ENCODE measurements around the gene ERBB4. TPM values are rescaled to one million over a fixed set of nuclear protein-coding genes. Genes with fewer than 3 reads are reported as not detected.

The ERBB4 gene
- total RNA-seq, 1 donor from 2014 or later, result 2.8 TPM

DNA sequence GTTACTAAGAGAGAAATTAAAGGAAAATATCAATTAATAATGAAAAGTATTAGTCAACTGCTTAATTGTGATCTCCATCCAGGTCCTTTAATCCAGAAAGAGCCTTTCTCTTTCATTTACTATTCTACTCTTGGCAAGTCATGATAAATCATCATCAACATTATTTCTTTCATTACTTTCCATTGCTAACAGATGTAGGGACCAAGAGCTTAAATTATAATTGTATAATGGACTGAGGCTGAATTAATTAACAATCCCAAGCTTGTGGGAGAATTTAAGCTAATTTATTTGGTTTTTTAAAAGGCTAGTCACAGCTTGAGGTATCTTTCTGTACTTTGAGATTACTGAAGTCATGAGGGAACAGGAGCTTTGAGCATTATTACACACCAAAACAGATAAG, 223.9 kb downstream of the ERBB4 start:
- Mint-ChIP-seq H3K27ac (ENCODE audit: unreplicated experiment) (no peak overlapping the region), H3K4me1 (ENCODE audit: unreplicated experiment) (no peaks in the 10 kb centered on the region), H3K4me3 (ENCODE audit: unreplicated experiment) (no peak overlapping the region), H3K36me3 (ENCODE audit: unreplicated experiment) (no peaks in the 10 kb centered on the region), H3K27me3 (ENCODE audit: unreplicated experiment) (no peaks in the 10 kb centered on the region), H3K9me3 (ENCODE audit: unreplicated experiment) (no peaks in the 10 kb centered on the region)
- no peak for DNase-seq (ENCODE audit: extremely low spot score, unreplicated experiment)
- TF ChIP-seq, protein P1, sequence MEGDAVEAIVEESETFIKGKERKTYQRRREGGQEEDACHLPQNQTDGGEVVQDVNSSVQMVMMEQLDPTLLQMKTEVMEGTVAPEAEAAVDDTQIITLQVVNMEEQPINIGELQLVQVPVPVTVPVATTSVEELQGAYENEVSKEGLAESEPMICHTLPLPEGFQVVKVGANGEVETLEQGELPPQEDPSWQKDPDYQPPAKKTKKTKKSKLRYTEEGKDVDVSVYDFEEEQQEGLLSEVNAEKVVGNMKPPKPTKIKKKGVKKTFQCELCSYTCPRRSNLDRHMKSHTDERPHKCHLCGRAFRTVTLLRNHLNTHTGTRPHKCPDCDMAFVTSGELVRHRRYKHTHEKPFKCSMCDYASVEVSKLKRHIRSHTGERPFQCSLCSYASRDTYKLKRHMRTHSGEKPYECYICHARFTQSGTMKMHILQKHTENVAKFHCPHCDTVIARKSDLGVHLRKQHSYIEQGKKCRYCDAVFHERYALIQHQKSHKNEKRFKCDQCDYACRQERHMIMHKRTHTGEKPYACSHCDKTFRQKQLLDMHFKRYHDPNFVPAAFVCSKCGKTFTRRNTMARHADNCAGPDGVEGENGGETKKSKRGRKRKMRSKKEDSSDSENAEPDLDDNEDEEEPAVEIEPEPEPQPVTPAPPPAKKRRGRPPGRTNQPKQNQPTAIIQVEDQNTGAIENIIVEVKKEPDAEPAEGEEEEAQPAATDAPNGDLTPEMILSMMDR (IDR thresholded peaks at IDR 0.05), result no peak

DNA sequence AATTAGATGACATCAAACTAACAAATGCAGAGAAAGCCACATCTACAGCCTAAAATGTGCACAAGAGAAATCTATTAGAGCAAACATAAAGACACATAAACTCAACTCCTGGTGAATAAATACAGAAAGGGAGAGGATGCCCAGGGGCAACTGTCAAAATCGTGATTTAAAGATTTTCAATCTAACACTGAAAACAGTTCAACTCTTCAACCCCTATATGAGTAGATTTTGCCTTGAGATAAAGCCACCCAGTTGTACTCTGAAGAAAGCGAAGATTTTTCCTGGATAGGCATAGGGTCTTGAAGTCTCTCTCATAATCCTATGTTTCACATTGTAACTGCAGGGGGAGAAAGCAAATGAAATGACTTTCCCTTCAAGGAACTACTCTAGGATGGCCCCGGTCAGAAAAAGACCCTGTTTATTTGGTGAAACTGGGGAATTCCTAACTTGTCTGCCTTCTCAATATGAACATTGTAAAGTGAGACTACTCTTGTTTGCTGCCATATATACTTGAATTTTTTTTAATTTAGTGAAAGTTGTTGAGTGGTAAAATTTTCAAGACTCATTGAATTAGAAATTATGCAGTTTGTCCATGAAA, 226.7 kb downstream of the ERBB4 start:
- H3K4me1 Mint-ChIP-seq (ENCODE audit: unreplicated experiment), result no peaks in the 10 kb centered on the region
- TF ChIP-seq, protein P1 (IDR thresholded peaks at IDR 0.05), result no peak
- DNase-seq (ENCODE audit: extremely low spot score, unreplicated experiment), result no peak
- no peak overlapping the region for H3K27ac Mint-ChIP-seq (ENCODE audit: unreplicated experiment)
- no peaks in the 10 kb centered on the region for H3K9me3 Mint-ChIP-seq (ENCODE audit: unreplicated experiment)
- no peaks in the 10 kb centered on the region for H3K27me3 Mint-ChIP-seq (ENCODE audit: unreplicated experiment)
- no peak overlapping the region for H3K4me3 Mint-ChIP-seq (ENCODE audit: unreplicated experiment)
- no peaks in the 10 kb centered on the region for H3K36me3 Mint-ChIP-seq (ENCODE audit: unreplicated experiment)

DNA sequence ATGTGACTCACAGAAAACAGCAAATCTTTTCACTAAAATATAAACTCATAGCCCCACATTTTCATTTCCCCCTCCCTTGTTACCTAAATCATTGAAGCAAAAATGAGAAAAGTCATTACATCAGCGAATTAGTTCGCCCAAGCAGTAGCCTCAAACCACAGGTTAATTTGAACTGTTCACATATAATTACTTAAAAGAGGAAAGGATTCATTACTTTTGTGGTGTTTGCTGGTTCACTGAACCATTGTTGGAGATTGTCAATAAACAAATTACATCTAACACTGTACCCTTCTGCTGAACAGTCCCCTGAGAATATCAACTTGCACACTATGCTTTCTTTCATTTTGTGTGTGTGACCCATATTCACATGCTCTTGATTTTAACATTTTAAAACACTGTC, 238.7 kb downstream of the ERBB4 start:
- H3K9me3 Mint-ChIP-seq (ENCODE audit: unreplicated experiment), result no peaks in the 10 kb centered on the region
- H3K4me3 Mint-ChIP-seq (ENCODE audit: unreplicated experiment), result no peak overlapping the region
- no peaks in the 10 kb centered on the region for H3K36me3 Mint-ChIP-seq (ENCODE audit: unreplicated experiment)
- no peak for DNase-seq (ENCODE audit: extremely low spot score, unreplicated experiment)
- no peaks in the 10 kb centered on the region for H3K27me3 Mint-ChIP-seq (ENCODE audit: unreplicated experiment)
- H3K27ac Mint-ChIP-seq (ENCODE audit: unreplicated experiment), result no peak overlapping the region
- TF ChIP-seq, protein P1 (IDR thresholded peaks at IDR 0.05), result no peak
- H3K4me1 Mint-ChIP-seq (ENCODE audit: unreplicated experiment), result no peaks in the 10 kb centered on the region

DNA sequence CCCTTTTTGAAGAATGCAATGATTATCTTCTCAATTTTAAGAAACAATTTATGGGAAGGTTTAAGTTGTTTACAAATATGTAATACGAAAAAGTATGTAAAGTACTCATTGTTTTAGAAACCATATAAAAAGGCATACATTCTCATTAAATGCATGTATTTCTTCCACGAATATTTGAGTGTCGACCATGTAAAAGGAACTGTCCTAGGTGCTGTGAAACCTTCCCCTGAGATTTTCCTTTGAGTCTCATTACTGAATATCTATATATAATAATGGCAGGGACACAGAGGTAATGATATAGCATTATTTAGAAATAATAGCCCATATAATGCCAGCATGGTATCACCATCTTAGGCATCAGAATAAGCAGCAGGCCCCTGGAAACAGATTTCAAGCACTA, 239.3 kb downstream of the ERBB4 start:
- Mint-ChIP-seq H3K27me3 (ENCODE audit: unreplicated experiment) (no peaks in the 10 kb centered on the region), H3K4me3 (ENCODE audit: unreplicated experiment) (no peak overlapping the region), H3K27ac (ENCODE audit: unreplicated experiment) (no peak overlapping the region), H3K9me3 (ENCODE audit: unreplicated experiment) (no peaks in the 10 kb centered on the region), H3K36me3 (ENCODE audit: unreplicated experiment) (no peaks in the 10 kb centered on the region), H3K4me1 (ENCODE audit: unreplicated experiment) (no peaks in the 10 kb centered on the region)
- TF ChIP-seq, protein P1 (IDR thresholded peaks at IDR 0.05), result no peak
- DNase-seq (ENCODE audit: extremely low spot score, unreplicated experiment), result no peak

DNA sequence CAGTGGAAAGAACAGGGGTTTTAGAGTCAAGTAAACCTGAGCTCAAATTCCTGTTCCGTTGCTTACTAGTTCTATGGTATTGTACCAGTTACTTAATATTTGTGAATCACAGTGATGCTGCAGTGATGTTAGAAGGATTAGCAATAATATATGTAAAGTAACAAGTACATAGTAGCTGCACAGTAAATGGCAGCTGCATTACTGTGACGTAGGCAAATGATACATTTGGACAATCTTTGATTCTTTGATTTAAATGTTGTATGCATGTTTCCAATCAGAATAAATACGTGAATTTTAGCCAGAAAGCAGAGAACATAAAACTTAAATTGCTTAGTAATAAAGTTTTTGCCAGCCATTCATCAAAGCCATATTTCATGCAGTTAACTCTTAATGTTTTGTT, 243.0 kb downstream of the ERBB4 start:
- H3K4me1 Mint-ChIP-seq (ENCODE audit: unreplicated experiment), result no peaks in the 10 kb centered on the region
- H3K27ac Mint-ChIP-seq (ENCODE audit: unreplicated experiment), result no peak overlapping the region
- H3K36me3 Mint-ChIP-seq (ENCODE audit: unreplicated experiment), result no peaks in the 10 kb centered on the region
- TF ChIP-seq, protein P1 (IDR thresholded peaks at IDR 0.05), result no peak
- no peak for DNase-seq (ENCODE audit: extremely low spot score, unreplicated experiment)
- no peaks in the 10 kb centered on the region for H3K9me3 Mint-ChIP-seq (ENCODE audit: unreplicated experiment)
- no peaks in the 10 kb centered on the region for H3K27me3 Mint-ChIP-seq (ENCODE audit: unreplicated experiment)
- no peak overlapping the region for H3K4me3 Mint-ChIP-seq (ENCODE audit: unreplicated experiment)
